GM12878 (cell line): ENCODE measurements around the gene CYB5R3. TPM values are rescaled to one million over a fixed set of nuclear protein-coding genes. Genes with fewer than 3 reads are reported as not detected.

Source experiments
- CBX5 ChIP-seq: sonication (generic); IDR thresholded peaks from 2 replicates; pipeline ENCODE4 v1.6.1; 2016; ENCODE audit warnings: low read depth, moderate library complexity, mild to moderate bottlenecking, inconsistent platforms
- CREB1 ChIP-seq: IDR thresholded peaks from 2 replicates; pipeline ENCODE4 v1.6.1; 2012; ENCODE audit warnings: low read depth, mild to moderate bottlenecking, inconsistent platforms
- EGR1 ChIP-seq, 2 experiments: IDR thresholded peaks; 1 replicate in 1 of 2; 2 replicates in 1 of 2; pipeline ENCODE4 v1.6.1; 2011 to 2012; ENCODE audit warnings: low read depth in 2 of 2, low read length in 2 of 2, borderline replicate concordance in 1 of 2, mild to moderate bottlenecking in 1 of 2, moderate library complexity in 1 of 2
- FOXM1 ChIP-seq: IDR thresholded peaks from 2 replicates; pipeline ENCODE4 v1.6.1; 2012; ENCODE audit warnings: low read depth, mild to moderate bottlenecking, inconsistent platforms, low read length, moderate library complexity
- GABPA ChIP-seq: IDR thresholded peaks from 2 replicates; pipeline ENCODE4 v1.6.1; 2014; ENCODE audit warnings: antibody characterized with exemption, low read depth, mild to moderate bottlenecking, inconsistent platforms
- HDAC6 ChIP-seq: fragments of 200-600 bp; sonication (generic); IDR thresholded peaks from one replicate; pipeline ENCODE4 v1.8.0; 2017; ENCODE audit warnings: antibody characterized with exemption; ENCODE audit not compliant: unreplicated experiment
- KLF5 ChIP-seq: fragments of 450-650 bp; IDR thresholded peaks from 2 replicates; pipeline ENCODE4 v1.6.1; 2014; ENCODE audit warnings: mild to moderate bottlenecking; ENCODE audit not compliant: partially characterized antibody
- NFYA ChIP-seq: IDR thresholded peaks from 2 replicates; pipeline ENCODE4 v1.6.1; 2011; ENCODE audit warnings: low read depth, mild to moderate bottlenecking, low read length, improper control_type of control experiment, borderline replicate concordance
- SMAD1 ChIP-seq: fragments of 450-650 bp; IDR thresholded peaks from 2 replicates; pipeline ENCODE4 v1.6.1; 2018; ENCODE audit warnings: mild to moderate bottlenecking, low read depth; ENCODE audit not compliant: partially characterized antibody
- SMC3 ChIP-seq: IDR thresholded peaks from 2 replicates; pipeline ENCODE4 v1.6.1; 2011; ENCODE audit warnings: low read length, improper control_type of control experiment, borderline replicate concordance
- SP1 ChIP-seq: IDR thresholded peaks from one replicate; pipeline ENCODE4 v1.6.1; 2011; ENCODE audit warnings: low read depth, low read length
- TAF1 ChIP-seq: IDR thresholded peaks from 2 replicates; pipeline ENCODE4 v1.6.1; 2011; ENCODE audit warnings: mild to moderate bottlenecking, low read depth, low read length, borderline replicate concordance
- TARDBP ChIP-seq: IDR thresholded peaks from 2 replicates; pipeline ENCODE4 v1.6.1; 2016; ENCODE audit warnings: borderline replicate concordance
- polyA plus RNA-seq, 11 experiments: library from polyadenylated mRNA; depleted of rRNA in 4 of 11; unstranded in 6 of 11; stranded (reverse) in 5 of 11; fragments of >200 nt; fragmentation: Nextera tagmentation in 4 of 11; fragmentation: Illumina TruSeq in 1 of 11; extraction: Ambion mirVana in 4 of 11; extraction: Trizol in 1 of 11; gene quantifications; 1 replicate in 1 of 11; 2 replicates in 10 of 11; pipeline versions ENCODE4 v1.2.1 to v1.2.3, GENCODE V29; 2011 to 2016; ENCODE audit warnings: inconsistent platforms in 2 of 11, missing spikeins in 2 of 11, low read depth in 1 of 11
- total RNA-seq, 4 experiments: library from RNA; depleted of rRNA in 3 of 4; stranded (reverse); fragments of >200 nt in 3 of 4; fragmentation: Illumina TruSeq in 1 of 4; extraction: Trizol in 1 of 4; gene quantifications; 2 replicates each; pipeline versions ENCODE4 v1.2.1 to v1.2.3, GENCODE V29; 2013 to 2021
- TF ChIP-seq, protein P1 (sequence below): IDR thresholded peaks from 2 replicates; pipeline ENCODE4 v1.6.1; 2011; ENCODE audit warnings: low read depth, mild to moderate bottlenecking, low read length, moderate library complexity, borderline replicate concordance; ENCODE audit errors: extremely low read depth
- TF ChIP-seq, protein P2 (sequence below): IDR thresholded peaks from 2 replicates; pipeline ENCODE4 v1.6.1; 2011; ENCODE audit warnings: borderline replicate concordance, low read depth, mild to moderate bottlenecking, moderate library complexity, mixed read lengths, low read length; ENCODE audit not compliant: insufficient read depth; ENCODE audit errors: extremely low read length
- TF ChIP-seq, protein P3 (sequence below): fragments of 450-650 bp; IDR thresholded peaks from 2 replicates; pipeline ENCODE4 v1.6.1; 2017; ENCODE audit warnings: mild to moderate bottlenecking
- TF ChIP-seq, protein P4 (sequence below): fragments of 450-650 bp; IDR thresholded peaks from 2 replicates; pipeline ENCODE4 v1.6.1; 2017; ENCODE audit warnings: mild to moderate bottlenecking, low read depth, inconsistent platforms; ENCODE audit not compliant: poor library complexity, severe bottlenecking
- TF ChIP-seq, protein P5 (sequence below): IDR thresholded peaks from 2 replicates; pipeline ENCODE4 v1.6.1; 2011; ENCODE audit warnings: borderline replicate concordance, low read depth, mild to moderate bottlenecking, moderate library complexity, low read length; ENCODE audit not compliant: insufficient read depth, poor library complexity, severe bottlenecking
- TF ChIP-seq, protein P6 (sequence below), 3 experiments: IDR thresholded peaks in 2 of 3; conservative IDR thresholded peaks in 1 of 3; 2 replicates each; pipeline ENCODE4 v1.5.1; 2011; ENCODE audit warnings: low read depth in 3 of 3, low read length in 3 of 3, mild to moderate bottlenecking in 3 of 3, control low read depth in 2 of 3, moderate library complexity in 2 of 3, inconsistent platforms in 1 of 3, mixed read lengths in 1 of 3; ENCODE audit not compliant: control insufficient read depth in 2 of 3, insufficient read depth in 1 of 3; ENCODE audit errors: extremely low read depth in 1 of 3

Gene CYB5R3
- total and polyA plus RNA-seq, 10 of the 15 experiments (the other 5 are each of a cell fraction or from before 2014, with no cell fraction given): 2.0 to 119 (median 67.8) TPM

DNA sequence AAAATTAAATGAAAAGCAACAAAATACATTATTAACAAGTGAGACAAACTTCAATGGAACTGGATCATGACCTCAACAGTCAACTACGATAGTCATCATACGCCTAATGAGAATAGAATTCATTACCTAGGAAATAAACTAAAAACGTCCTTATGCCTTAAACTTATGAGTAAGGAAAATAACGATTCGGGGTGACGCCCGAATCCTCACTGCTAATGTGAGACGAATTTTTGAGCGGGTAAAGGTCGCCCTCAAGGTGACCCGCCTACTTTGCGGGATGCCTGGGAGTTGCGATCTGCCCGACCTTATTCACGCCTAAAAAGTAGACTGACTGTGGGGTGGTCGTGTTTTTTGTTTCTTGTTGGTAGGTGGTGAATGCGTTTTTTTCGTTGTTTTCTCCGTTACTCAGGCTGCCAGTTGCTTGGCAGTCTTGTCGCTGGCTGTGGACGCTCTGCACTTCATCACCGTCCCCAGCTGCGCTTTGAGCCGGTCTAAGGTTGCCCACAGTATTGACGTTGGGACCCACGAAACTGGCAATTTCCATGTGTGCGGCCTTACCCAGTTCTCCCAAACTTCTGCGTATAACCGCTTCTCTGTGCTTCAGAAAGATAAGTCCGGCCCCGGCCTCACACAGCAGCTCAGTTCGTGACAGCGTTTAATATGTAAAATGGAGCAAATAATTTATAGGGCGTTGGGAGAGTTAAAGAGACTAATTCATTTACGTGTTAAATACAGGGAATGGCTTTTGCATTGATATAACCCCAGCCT is 33.9 kb downstream of the CYB5R3 start (continued):
- TF ChIP-seq, protein P1, sequence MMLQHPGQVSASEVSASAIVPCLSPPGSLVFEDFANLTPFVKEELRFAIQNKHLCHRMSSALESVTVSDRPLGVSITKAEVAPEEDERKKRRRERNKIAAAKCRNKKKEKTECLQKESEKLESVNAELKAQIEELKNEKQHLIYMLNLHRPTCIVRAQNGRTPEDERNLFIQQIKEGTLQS: no peak
- peak; percentile 77 for TF ChIP-seq CREB1
- peak; percentile 67 for TF ChIP-seq GABPA
- TF ChIP-seq, protein P2, sequence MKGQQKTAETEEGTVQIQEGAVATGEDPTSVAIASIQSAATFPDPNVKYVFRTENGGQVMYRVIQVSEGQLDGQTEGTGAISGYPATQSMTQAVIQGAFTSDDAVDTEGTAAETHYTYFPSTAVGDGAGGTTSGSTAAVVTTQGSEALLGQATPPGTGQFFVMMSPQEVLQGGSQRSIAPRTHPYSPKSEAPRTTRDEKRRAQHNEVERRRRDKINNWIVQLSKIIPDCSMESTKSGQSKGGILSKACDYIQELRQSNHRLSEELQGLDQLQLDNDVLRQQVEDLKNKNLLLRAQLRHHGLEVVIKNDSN: no peak
- peak; percentile 100 for TF ChIP-seq TARDBP
- TF ChIP-seq, protein P3, sequence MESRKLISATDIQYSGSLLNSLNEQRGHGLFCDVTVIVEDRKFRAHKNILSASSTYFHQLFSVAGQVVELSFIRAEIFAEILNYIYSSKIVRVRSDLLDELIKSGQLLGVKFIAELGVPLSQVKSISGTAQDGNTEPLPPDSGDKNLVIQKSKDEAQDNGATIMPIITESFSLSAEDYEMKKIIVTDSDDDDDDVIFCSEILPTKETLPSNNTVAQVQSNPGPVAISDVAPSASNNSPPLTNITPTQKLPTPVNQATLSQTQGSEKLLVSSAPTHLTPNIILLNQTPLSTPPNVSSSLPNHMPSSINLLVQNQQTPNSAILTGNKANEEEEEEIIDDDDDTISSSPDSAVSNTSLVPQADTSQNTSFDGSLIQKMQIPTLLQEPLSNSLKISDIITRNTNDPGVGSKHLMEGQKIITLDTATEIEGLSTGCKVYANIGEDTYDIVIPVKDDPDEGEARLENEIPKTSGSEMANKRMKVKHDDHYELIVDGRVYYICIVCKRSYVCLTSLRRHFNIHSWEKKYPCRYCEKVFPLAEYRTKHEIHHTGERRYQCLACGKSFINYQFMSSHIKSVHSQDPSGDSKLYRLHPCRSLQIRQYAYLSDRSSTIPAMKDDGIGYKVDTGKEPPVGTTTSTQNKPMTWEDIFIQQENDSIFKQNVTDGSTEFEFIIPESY: peak; percentile 88; the same call in 1 of the 2 replicates
- TF ChIP-seq, protein P4, sequence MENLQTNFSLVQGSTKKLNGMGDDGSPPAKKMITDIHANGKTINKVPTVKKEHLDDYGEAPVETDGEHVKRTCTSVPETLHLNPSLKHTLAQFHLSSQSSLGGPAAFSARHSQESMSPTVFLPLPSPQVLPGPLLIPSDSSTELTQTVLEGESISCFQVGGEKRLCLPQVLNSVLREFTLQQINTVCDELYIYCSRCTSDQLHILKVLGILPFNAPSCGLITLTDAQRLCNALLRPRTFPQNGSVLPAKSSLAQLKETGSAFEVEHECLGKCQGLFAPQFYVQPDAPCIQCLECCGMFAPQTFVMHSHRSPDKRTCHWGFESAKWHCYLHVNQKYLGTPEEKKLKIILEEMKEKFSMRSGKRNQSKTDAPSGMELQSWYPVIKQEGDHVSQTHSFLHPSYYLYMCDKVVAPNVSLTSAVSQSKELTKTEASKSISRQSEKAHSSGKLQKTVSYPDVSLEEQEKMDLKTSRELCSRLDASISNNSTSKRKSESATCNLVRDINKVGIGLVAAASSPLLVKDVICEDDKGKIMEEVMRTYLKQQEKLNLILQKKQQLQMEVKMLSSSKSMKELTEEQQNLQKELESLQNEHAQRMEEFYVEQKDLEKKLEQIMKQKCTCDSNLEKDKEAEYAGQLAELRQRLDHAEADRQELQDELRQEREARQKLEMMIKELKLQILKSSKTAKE: peak; percentile 86
- TF ChIP-seq HDAC6: peak; percentile 88
- TF ChIP-seq TAF1: peak; percentile 87
- peak; percentile 80 for TF ChIP-seq SP1
- peak; percentile 100 for TF ChIP-seq SMAD1
- TF ChIP-seq, protein P5, sequence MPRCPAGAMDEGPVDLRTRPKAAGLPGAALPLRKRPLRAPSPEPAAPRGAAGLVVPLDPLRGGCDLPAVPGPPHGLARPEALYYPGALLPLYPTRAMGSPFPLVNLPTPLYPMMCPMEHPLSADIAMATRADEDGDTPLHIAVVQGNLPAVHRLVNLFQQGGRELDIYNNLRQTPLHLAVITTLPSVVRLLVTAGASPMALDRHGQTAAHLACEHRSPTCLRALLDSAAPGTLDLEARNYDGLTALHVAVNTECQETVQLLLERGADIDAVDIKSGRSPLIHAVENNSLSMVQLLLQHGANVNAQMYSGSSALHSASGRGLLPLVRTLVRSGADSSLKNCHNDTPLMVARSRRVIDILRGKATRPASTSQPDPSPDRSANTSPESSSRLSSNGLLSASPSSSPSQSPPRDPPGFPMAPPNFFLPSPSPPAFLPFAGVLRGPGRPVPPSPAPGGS: peak; percentile 100
- peak; percentile 68 to 93 for TF ChIP-seq EGR1 (IDR thresholded peaks at IDR 0.05; ENCODE audit: borderline replicate concordance in 1 of 2, low read depth in 2 of 2, low read length in 2 of 2)
- no peak for TF ChIP-seq NFYA
- TF ChIP-seq, protein P6, sequence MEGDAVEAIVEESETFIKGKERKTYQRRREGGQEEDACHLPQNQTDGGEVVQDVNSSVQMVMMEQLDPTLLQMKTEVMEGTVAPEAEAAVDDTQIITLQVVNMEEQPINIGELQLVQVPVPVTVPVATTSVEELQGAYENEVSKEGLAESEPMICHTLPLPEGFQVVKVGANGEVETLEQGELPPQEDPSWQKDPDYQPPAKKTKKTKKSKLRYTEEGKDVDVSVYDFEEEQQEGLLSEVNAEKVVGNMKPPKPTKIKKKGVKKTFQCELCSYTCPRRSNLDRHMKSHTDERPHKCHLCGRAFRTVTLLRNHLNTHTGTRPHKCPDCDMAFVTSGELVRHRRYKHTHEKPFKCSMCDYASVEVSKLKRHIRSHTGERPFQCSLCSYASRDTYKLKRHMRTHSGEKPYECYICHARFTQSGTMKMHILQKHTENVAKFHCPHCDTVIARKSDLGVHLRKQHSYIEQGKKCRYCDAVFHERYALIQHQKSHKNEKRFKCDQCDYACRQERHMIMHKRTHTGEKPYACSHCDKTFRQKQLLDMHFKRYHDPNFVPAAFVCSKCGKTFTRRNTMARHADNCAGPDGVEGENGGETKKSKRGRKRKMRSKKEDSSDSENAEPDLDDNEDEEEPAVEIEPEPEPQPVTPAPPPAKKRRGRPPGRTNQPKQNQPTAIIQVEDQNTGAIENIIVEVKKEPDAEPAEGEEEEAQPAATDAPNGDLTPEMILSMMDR (IDR thresholded peaks at IDR 0.05 in 2 of 3, conservative IDR thresholded peaks at IDR 0.05 in 1 of 3; ENCODE audit: control insufficient read depth in 2 of 3, extremely low read depth in 1 of 3, insufficient read depth in 1 of 3, low read depth in 3 of 3, low read length in 3 of 3): no peak; a peak in 1 of 6 replicates
- no peak for TF ChIP-seq SMC3
- peak; percentile 96 for TF ChIP-seq KLF5
- peak; percentile 95 for TF ChIP-seq CBX5
- peak; percentile 97 for TF ChIP-seq FOXM1
